ENCODE results near the gene CCDC9B. TPM values are rescaled to one million over a fixed set of nuclear protein-coding genes. Genes with fewer than 3 reads are reported as not detected.

Gene CCDC9B
- total RNA-seq, 1 donor from 2014 or later, result 1.6 TPM

- no peak for DNase-seq
These were observed 25.1 kb upstream of the CCDC9B start for GRCh38 chr15:40365624-40366456.

DNA sequence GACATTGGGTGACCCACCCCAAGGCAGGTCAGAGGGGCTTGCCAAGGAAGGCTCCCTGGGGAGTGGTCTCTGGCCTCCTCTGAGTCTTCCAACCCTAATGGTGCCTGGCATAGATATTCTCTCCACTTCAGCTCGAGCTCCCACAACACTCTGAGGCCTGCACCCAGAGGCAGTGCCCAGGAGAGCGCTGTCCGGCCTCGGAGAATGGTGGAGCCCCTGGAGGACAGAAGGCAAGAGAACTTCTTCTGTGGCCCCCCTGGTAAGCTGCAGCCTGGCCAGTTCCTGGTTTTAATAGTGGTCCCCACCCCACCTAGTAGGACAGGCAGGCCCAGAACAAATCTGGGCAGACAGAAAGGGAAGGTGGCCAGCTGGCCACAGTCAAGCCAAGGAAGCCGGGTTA, 24.3 kb upstream of the CCDC9B start:
- DNase-seq, result no peak

DNA sequence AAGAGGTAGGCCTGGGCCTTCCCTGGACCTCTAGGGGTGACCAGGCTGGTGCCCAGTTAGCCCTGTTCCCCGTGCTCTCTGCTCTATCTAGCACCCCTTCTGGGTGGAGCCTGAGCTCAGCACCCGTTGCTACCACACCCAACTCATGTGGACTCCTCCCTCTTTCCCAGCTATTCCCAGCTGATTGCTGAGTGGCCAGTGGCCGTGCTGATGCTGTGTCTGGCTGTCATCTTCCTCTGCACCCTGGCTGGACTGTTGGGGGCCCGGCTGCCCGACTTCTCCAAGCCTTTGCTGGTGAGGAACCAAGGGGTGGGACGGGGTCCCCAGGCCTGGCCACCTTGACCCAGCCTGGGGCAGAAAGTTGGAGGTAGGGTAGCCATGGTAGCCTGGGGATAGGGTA, 23.5 kb upstream of the CCDC9B start:
- no peak for DNase-seq

- DNase-seq, result no peak
These were observed 22.9 kb upstream of the CCDC9B start for GRCh38 chr15:40363611-40364010.

DNA sequence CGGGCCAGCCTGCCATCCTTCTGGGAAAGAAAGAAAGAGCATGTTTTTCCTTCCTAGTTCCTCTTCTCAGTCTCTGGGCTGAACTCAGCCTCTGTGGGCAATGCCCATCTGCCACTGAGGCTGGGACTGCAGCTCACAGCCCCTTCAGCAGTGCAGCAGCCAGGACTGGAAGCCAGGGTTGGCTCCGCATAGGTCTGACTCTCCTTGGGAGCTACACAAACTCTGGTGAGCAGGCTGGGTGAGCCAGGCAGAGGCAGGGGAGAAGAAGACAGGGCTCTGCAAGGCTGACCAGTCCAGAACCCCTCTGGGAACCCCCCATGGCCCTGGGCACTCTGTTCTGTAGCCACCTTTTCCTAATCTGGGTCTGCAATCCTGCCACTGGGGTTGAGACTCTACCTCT, 20.9 kb upstream of the CCDC9B start:
- no peak for DNase-seq

DNA sequence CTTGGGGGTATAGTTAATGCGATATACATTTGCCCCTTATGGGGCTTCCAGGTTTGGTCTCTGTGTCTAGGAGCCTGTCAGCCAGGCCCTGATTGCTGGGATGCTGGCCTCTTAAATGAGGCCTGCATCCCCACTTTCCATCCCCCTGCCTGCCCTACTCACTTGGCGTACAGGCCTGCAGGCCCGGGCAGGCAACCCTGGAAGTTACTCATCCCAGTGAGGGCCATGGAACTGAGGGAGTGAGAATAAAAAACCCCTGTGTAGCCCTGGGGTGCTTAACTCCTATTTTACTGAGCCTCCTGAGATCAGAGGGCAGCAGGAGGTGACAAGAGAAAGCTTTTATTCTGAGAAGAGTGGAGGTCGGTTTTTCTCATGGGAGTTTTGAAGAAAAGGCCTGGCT, 19.3 kb upstream of the CCDC9B start:
- no peak for DNase-seq

GRCh38 chr15:40358471-40359353, 18.0 kb upstream of the CCDC9B start:
- no peak for DNase-seq

- DNase-seq, result peak; percentile 80
These were observed 17.2 kb upstream of the CCDC9B start, which contains the start of gene DISP2 for GRCh38 chr15:40357723-40358470. DISP2 (plus strand) TSS chr15:40358219; CDS start chr15:40358322, 103 bp downstream.

DNA sequence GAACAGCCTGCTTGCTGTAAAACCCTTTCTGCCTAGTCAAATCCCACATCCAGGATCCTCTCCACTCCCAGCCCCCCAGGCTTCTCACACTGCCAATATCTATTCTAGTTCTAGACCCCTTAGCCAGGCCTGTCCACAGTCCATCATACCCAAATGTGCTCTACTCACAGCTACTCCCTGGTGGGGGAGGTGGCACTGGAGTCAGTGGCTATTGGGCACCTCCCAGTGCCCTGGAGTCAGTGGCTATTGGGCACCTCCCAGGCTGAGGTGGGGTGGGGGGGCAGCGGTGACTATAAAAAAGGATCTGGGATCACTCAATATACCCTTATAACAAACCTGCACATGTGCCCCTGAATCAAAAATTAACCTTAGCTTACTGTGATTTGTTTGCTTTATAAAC, 16.5 kb upstream of the CCDC9B start:
- DNase-seq, result no peak

- no peak for DNase-seq
These were observed 15.3 kb upstream of the CCDC9B start for GRCh38 chr15:40355976-40356585.

DNA sequence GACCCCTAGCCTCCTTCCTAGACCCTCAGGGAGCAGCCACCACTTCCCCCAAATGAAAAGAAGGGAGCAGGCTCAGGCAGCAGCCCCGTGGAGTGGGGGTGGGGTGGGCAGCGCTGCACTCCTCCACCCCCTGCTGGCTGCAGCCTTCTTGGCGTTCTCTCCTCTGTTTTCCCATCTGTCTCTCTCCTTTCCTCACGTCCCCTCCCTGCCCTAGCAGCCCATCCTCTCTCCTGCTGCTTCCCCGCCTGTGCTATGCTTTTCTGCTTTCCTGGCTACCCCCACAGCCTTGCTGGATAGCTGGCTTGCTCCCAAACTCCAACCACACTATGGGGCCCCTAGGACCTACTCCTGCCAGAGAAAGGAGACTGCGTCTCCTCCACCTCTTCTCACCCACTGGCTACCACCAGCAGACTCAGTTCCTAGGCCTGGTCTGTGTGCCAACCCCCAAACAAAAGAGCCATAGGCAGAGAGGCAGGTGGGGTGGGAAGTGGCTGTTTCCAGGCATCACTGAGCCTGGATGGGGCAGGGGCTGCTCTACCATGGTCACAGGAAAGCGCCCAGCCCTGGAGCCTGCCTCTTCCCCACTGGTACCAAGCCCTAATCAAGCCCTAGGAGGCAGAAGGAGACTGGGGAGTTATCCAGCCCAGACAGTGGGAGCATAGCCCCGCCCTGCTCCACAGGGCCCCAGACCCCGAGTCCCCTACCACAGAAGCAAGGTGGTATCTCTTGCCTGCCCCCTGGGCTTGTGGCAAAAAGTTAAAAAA, 13.9 kb upstream of the CCDC9B start:
- DNase-seq, result peak; percentile 41

DNA sequence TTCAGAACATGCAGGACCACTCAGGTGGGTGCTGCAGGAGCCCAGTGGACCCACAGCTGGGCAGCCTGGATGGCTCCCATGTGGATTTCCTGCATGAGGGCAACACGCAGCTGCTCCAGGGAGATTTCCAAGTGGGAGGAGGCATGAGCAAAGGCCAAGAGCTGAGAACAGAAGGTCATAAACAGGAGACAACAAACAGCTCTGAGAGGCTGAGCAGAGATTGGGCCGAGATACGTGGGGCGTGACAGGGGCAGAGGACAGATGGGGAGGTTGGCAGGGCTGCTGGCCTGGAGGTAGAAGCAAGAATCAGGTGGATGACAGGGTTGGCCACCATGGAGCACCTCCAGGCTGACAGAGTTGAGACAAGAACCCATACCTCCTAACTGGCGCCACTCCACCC, 13.0 kb upstream of the CCDC9B start:
- DNase-seq, result no peak

- no peak for DNase-seq
These were observed 11.7 kb upstream of the CCDC9B start for GRCh38 chr15:40352281-40352901.

DNA sequence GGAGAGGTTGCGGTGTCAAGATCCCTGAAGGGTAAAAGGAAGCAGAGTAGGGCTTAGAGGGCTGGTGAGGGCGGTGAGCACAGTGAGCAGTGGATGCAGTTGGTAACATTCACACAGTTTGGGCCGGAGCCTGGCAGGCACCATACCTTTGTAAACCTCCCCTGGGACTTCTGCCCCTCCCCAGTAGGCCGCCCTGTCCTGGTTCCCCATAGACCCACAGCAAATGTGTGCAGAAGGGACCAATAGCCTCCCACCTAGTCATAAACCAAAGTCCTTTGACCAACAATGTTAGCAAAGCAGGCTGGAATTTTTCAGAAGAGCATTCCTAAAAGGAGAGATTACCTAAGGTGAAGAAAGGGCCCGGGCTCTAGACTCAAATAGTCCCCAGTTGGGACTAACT, 8.4 kb upstream of the CCDC9B start:
- DNase-seq, result no peak

GRCh38 chr15:40348474-40348870, 7.7 kb upstream of the CCDC9B start:
- no peak for DNase-seq

DNA sequence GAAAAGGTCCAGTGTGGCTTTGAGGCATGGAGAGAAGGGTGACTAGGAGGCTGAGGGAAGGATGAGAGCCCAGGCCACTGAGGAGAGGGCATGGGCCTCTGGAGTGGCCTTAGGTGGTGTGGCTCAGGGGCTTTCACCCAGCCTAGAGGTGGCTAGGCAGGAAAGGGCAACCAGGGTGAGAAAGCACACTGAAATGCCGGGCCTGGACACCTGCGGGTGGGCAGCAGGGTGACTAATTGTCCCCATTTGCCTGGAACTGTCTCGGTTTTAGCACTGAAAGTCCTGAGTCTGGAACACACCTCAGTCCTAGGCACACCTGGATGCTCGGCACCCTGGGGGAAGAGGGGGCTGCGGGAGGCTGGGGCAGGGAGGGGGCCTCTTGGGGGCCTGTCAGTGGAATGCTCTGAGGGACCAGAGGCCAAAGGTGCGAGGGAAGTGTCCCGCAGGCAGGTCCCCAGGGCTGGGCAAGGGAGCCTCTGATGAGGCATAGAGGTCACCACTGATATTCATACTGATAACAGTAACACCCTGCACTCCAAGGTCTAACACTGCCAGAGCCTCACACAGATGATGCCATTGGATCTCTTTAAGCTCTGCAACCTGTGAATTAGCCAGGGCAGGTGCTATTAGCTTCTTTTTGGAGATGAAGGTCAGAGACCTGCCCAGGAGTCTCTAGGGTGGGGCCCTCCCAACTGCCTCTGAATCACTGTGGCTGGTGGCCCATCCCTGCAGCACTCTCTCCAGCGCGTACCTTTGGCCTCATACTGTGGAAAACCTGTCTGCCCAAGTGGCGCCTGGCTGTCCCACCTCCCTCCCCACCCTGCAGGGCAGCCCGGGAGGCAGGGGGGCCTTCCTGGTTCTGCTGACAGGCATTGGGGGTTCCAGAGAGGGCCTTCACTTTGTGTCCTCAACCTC, 7.1 kb upstream of the CCDC9B start:
- DNase-seq, result no peak

- no peak for DNase-seq
These were observed 6.1 kb upstream of the CCDC9B start for GRCh38 chr15:40346579-40347558.

DNA sequence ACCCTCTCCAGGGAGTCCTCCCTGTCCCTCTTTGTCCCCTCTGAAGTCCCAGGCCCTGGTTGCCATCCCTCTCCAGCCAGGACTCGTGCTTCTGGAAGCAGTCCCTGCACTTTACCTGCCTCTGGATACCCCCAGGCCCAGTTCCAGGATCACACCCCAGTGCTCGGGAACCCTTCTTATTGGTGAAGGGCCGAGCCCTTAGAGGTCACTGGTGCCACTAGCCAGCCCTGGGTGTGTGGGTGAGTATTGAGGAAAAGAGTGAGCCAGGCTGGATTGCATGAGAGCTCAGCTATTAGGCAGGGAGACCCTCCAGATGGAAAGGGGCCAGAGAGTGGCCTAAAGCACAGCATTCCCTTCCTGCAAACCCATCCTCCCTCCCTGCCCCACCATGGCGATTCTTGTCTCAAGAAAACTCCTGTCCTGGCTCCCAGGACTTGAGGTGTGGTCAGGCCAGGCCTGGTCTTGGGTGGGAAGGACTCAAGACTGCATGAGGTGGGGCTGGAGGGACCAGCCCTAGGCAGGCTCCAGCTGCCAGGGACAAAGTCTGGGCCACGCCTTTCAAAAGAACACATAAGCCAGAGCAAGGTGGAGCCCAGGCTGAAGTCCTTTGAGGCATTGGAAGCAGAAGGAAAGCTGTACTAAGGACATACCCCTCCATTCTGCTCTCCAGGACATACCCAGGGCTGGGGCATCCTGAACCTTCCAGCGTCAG, 5.3 kb upstream of the CCDC9B start:
- DNase-seq, result no peak

All from occipital lobe (tissue), 2 donors.